WERI-Rb-1 (cell line): ENCODE results near the gene HMGCS2.

Experiments used
- DNase-seq: peaks from one replicate; pipeline ENCODE4 v3.0.0-alpha.2; 2020
- H3K27ac ChIP-seq: fragments of 250-450 bp; sonication (Bioruptor Pico); 2 replicates; pipeline ENCODE4 v1.5.1; 2020; ENCODE audit warnings: mild to moderate bottlenecking, moderate library complexity
- H3K27me3 ChIP-seq: fragments of 250-450 bp; sonication (Bioruptor Pico); 2 replicates; pipeline ENCODE4 v1.5.1; 2021; ENCODE audit warnings: mild to moderate bottlenecking, low read depth, moderate library complexity; ENCODE audit not compliant: insufficient read depth, severe bottlenecking
- H3K36me3 ChIP-seq: fragments of 250-450 bp; sonication (Bioruptor Pico); 2 replicates; pipeline ENCODE4 v1.5.1; 2020; ENCODE audit warnings: mild to moderate bottlenecking, moderate library complexity
- H3K4me3 ChIP-seq: 2 replicates; pipeline ENCODE4 v1.5.1; 2011; ENCODE audit warnings: low read depth, mild to moderate bottlenecking, control low read depth, low read length
- H3K9me3 ChIP-seq: fragments of 250-450 bp; sonication (Bioruptor Pico); 2 replicates; pipeline ENCODE4 v1.5.1; 2021; ENCODE audit warnings: mild to moderate bottlenecking, moderate library complexity; ENCODE audit not compliant: severe bottlenecking
- TF ChIP-seq, protein P1 (sequence below): IDR thresholded peaks from 2 replicates; pipeline ENCODE4 v1.5.1; 2011; ENCODE audit warnings: low read depth, mild to moderate bottlenecking, control low read depth, inconsistent platforms, low read length

Gene HMGCS2

DNA sequence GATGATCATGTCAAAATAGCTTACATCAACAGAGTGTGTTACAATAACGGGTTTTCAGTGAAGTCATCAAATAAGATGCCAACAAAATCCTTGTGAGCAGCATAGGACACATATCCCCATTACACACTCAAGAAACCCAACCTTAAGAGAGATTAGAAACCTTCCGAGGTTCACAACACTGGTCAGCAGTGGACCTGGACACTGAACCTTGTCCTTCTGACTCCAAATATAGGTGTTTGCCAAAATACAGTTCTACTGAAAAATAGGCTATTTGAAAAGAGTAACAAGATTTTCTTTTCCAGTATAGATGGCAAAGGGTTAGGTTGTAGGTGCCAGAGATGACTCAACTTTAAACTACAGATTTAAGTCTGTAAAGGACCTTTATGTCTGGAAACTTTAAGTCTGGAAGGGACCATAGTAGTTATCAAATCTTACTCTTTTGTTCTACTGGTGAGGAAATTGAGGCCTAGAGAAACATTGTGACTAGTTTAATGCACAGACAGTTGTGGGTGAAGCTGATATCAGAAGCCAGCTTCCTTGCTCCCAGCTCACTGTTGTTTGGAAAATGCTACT lies 43.4 kb upstream of the HMGCS2 start:
- TF ChIP-seq, protein P1, sequence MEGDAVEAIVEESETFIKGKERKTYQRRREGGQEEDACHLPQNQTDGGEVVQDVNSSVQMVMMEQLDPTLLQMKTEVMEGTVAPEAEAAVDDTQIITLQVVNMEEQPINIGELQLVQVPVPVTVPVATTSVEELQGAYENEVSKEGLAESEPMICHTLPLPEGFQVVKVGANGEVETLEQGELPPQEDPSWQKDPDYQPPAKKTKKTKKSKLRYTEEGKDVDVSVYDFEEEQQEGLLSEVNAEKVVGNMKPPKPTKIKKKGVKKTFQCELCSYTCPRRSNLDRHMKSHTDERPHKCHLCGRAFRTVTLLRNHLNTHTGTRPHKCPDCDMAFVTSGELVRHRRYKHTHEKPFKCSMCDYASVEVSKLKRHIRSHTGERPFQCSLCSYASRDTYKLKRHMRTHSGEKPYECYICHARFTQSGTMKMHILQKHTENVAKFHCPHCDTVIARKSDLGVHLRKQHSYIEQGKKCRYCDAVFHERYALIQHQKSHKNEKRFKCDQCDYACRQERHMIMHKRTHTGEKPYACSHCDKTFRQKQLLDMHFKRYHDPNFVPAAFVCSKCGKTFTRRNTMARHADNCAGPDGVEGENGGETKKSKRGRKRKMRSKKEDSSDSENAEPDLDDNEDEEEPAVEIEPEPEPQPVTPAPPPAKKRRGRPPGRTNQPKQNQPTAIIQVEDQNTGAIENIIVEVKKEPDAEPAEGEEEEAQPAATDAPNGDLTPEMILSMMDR, result no peak
- DNase-seq, result no peak
- H3K27me3 ChIP-seq, result no peaks in the 10 kb centered on the region
- no peak overlapping the region for H3K27ac ChIP-seq
- H3K4me3 ChIP-seq, result no peak overlapping the region
- H3K36me3 ChIP-seq, result no peaks in the 10 kb centered on the region
- H3K9me3 ChIP-seq, result no peaks in the 10 kb centered on the region

DNA sequence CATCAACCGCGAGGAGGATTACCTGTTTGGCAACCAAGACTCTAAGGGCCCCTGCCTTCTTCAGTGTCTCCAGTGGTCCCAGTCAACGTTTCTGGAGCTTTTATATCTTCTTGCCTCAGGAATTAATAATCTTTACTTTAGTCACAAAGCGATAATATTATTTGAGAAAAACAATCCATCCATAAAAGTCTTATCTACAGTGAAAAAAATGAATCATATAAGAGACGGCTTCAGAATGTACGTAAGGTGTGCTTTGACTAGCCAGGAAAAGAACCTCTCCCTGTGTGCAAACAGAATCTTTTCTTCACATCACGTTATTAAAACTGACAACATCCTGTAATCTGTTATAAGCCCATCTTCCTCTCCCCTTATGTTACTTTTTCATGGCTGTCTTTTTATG lies 42.7 kb upstream of the HMGCS2 start, which contains the start of gene REG4:
Gene REG4, minus strand, starts transcription at position 74 of the 400 bp plus-strand sequence. CDS start 2,691 bp downstream, outside the sequence.
- H3K9me3 ChIP-seq, result peaks cover under 1% of the 10 kb centered on the region
- no peak within 1 kb of the TSS for H3K4me3 ChIP-seq
- no peaks in the 10 kb centered on the region for H3K36me3 ChIP-seq
- DNase-seq, result no peak
- TF ChIP-seq, protein P1, result no peak
- H3K27me3 ChIP-seq, result no peaks in the 10 kb centered on the region
- H3K27ac ChIP-seq, result no peak within 1 kb of the TSS

DNA sequence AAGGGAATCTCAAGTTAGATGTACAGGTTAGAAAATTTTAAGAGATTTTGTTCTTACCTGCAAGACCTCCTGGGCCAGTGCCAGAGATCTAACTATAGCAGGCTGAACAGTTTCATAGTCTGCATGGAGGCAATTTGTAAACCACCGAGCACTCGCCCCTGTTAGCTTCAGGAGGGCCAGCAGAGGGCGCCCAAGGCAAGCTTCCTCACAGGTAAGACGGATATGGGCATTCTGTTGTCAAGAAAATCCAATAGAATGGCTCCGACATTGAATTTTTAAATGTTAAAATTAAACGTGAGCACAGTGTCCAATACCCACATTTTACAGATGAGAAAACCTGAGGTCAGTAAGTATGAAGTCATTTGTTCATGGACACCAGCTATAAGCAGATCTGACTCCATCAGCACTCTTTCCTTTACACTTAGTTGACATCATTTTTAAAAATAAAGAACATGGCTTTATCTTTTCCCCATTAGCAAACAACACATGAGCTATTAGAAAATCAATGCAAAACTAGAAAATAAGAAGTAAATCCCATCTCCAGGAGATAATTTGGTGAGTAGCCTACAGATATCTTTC lies 40.4 kb upstream of the HMGCS2 start:
- H3K9me3 ChIP-seq, result peaks cover 3% of the 10 kb centered on the region
- TF ChIP-seq, protein P1, result peak; percentile 80
- no peaks in the 10 kb centered on the region for H3K36me3 ChIP-seq
- DNase-seq, result peak; percentile 68
- H3K27ac ChIP-seq, result no peak overlapping the region
- H3K4me3 ChIP-seq, result no peak overlapping the region
- H3K27me3 ChIP-seq, result no peaks in the 10 kb centered on the region

DNA sequence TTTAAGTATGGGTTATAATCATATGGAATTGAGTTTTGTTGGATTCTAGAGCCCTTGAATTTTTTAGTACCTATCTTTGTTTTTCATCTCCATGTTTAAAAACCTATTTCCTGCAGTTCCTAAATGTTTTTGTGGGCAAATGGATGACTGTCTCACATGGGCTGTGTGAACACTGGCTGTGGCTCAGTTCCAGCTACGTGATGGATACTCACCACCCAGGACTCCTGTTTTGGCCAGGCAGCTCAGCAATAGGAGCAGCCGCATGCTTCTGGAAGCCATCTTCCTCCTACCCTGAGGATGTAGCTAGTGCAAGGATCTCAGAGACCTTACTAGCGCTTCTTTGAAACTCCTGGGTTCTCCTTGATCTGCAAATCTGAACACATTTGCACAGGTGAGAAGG lies 39.8 kb upstream of the HMGCS2 start:
- TF ChIP-seq, protein P1, result no peak
- no peaks in the 10 kb centered on the region for H3K27me3 ChIP-seq
- DNase-seq, result no peak
- H3K36me3 ChIP-seq, result no peaks in the 10 kb centered on the region
- no peak overlapping the region for H3K27ac ChIP-seq
- H3K4me3 ChIP-seq, result no peak overlapping the region
- H3K9me3 ChIP-seq, result peaks cover 3% of the 10 kb centered on the region

DNA sequence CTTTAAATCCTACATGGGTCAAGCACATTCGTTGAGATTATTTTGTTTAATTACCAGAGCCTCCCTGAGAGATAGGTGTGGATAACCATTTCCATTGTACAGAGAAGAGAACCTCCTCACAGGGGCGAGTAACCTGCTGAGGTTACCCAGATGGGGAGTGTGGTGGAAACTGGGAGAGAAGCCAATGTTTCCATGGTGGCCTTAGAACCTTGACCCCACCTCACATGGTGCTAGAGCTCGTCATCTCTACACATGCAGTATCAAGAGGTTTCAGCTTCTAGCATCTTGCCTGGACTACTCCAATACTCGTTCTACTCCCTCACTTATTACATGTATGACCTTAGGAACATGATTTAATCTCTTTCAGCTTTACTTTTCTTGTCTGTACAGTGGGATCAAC lies 37.8 kb upstream of the HMGCS2 start:
- no peak overlapping the region for H3K4me3 ChIP-seq
- TF ChIP-seq, protein P1, result no peak
- no peaks in the 10 kb centered on the region for H3K36me3 ChIP-seq
- H3K27me3 ChIP-seq, result no peaks in the 10 kb centered on the region
- H3K9me3 ChIP-seq, result peaks cover 3% of the 10 kb centered on the region
- DNase-seq, result no peak
- H3K27ac ChIP-seq, result no peak overlapping the region

DNA sequence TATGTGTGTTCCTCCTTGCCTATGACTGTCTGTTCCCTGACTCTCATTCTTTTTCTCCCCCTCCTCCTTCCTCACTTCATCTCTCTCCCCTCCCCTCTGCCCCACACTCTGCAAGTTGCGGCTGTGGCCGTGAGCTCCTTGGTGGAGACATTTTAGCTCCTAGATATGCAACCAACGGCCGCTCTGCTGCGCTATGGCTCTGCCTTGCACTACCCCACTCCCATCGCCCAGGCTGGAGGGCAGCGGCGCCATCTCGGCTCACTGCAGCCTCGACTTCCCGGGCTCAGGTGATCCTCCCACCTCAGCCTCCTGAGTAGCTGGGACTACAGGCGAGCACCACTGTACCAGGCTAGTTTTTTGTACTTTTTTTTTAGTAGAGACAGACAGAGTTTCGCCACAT lies 37.0 kb upstream of the HMGCS2 start:
- no peak for DNase-seq
- no peak overlapping the region for H3K27ac ChIP-seq
- TF ChIP-seq, protein P1, result no peak
- H3K4me3 ChIP-seq, result no peak overlapping the region
- no peaks in the 10 kb centered on the region for H3K36me3 ChIP-seq
- H3K9me3 ChIP-seq, result peaks cover 3% of the 10 kb centered on the region
- H3K27me3 ChIP-seq, result no peaks in the 10 kb centered on the region
